Endothelial cell of umbilical vein (primary cell): ENCODE data around the gene PALMD.

Experiments
- GATA2 ChIP-seq: IDR thresholded peaks from 2 replicates; pipeline ENCODE4 v1.7.0; 2011; ENCODE audit warnings: low read depth, mild to moderate bottlenecking, moderate library complexity, mixed read lengths, low read length; ENCODE audit not compliant: insufficient read length, insufficient read depth
- JUN ChIP-seq: IDR thresholded peaks from 2 replicates; pipeline ENCODE4 v1.6.1; 2011; ENCODE audit warnings: borderline replicate concordance, low read depth; ENCODE audit not compliant: insufficient read length, insufficient read depth
- POLR2A ChIP-seq: IDR thresholded peaks from 2 replicates; pipeline ENCODE4 v1.6.1; 2012; ENCODE audit warnings: low read depth, mild to moderate bottlenecking, control low read depth, low read length
- TF ChIP-seq, protein P1 (sequence below), 2 donors: IDR thresholded peaks; 1 replicate in 1 of 2; 2 replicates in 1 of 2; pipeline ENCODE4 v1.5.1; 2011; ENCODE audit warnings: low read length in 2 of 2, mild to moderate bottlenecking in 2 of 2, moderate library complexity in 2 of 2, control low read depth in 1 of 2, inconsistent platforms in 1 of 2, low read depth in 1 of 2; ENCODE audit not compliant: insufficient read depth in 1 of 2; ENCODE audit errors: extremely low read depth in 1 of 2

DNA sequence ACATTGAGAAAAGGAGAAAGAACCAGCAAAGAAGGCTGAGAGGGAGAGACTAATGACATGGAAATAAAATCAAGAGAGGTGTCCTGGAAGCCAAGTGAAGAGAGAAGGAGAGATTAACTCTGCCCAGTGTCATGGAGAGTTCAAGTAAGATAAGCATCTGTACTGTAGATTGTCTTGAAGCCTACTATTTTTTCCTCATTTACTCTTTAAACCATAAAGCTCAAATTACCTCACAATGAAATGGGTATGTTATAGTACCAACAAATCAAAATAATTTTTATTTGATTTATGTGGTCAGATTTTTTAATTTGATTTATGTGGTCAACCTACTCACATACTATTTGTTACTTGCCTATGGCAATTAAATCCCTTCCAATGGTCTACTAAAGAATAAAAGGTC is 5.2 kb upstream of the PALMD start:
- TF ChIP-seq, protein P1, sequence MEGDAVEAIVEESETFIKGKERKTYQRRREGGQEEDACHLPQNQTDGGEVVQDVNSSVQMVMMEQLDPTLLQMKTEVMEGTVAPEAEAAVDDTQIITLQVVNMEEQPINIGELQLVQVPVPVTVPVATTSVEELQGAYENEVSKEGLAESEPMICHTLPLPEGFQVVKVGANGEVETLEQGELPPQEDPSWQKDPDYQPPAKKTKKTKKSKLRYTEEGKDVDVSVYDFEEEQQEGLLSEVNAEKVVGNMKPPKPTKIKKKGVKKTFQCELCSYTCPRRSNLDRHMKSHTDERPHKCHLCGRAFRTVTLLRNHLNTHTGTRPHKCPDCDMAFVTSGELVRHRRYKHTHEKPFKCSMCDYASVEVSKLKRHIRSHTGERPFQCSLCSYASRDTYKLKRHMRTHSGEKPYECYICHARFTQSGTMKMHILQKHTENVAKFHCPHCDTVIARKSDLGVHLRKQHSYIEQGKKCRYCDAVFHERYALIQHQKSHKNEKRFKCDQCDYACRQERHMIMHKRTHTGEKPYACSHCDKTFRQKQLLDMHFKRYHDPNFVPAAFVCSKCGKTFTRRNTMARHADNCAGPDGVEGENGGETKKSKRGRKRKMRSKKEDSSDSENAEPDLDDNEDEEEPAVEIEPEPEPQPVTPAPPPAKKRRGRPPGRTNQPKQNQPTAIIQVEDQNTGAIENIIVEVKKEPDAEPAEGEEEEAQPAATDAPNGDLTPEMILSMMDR (IDR thresholded peaks at IDR 0.05; ENCODE audit: extremely low read depth in 1 of 2, insufficient read depth in 1 of 2, low read depth in 1 of 2, low read length in 2 of 2): no peak
- TF ChIP-seq POLR2A (no peak), GATA2 (no peak), JUN (no peak)
